ENCODE data around the gene CDC20B. TPM values are rescaled to one million over a fixed set of nuclear protein-coding genes. Genes with fewer than 3 reads are reported as not detected.

CDC20B gene
- total and polyA plus RNA-seq, 2 experiments from 2014 or later: not detected

DNA sequence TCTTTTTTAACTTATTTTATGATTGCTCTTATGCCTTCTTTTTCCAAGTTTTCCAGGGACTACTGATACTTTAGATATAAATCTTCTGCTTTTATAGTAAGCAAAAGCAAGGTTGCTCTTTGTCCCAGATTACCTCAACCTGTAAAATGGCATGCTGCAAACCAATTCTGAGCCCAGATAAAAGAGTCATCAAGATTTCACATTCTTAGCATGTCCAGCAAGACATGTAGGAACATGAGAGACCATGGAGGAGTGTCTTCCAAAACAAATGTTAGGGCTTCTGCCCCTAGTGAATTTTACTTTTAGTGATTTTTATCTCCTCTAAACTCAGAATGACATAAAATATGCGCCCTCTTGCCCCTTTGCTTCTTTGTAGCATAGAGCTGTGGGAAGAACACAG lies 7.0 kb upstream of the CDC20B start:
- H3K9me2 ChIP-seq (ENCODE audit: insufficient read depth): no peaks in the 10 kb centered on the region
- H3K27ac ChIP-seq (ENCODE audit: low read depth): no peak overlapping the region
- no peak for DNase-seq (ENCODE audit: low spot score)
- no peaks in the 10 kb centered on the region for H3K36me3 Mint-ChIP-seq (ENCODE audit: low read depth)
- no peaks in the 10 kb centered on the region for H3K9me3 Mint-ChIP-seq
- H4K20me1 ChIP-seq (replicated peaks; ENCODE audit: insufficient read depth): peaks cover 6% of the 10 kb centered on the region; the same call in 1 of the 2 replicates
- no peak overlapping the region for H3K27ac Mint-ChIP-seq
- no peak for ATAC-seq
- H3K4me3 ChIP-seq: no peak overlapping the region
- H3K27me3 ChIP-seq (ENCODE audit: insufficient read depth): peaks cover 80% of the 10 kb centered on the region
- 0 out of 2 replicates have a peak, but pooled peaks cover 2% of the 10 kb centered on the region for H3F3A ChIP-seq (replicated peaks; ENCODE audit: low read depth)
- H3K27me3 Mint-ChIP-seq (ENCODE audit: insufficient read depth, low read depth, poor library complexity): peaks cover 33% of the 10 kb centered on the region
- no peak overlapping the region for H2AFZ ChIP-seq
- no peak for TF ChIP-seq EZH2phosphoT487 (IDR thresholded peaks at IDR 0.05; ENCODE audit: unreplicated experiment)
- TF ChIP-seq NANOG (IDR thresholded peaks at IDR 0.05; ENCODE audit: borderline replicate concordance): no peak
- no peak for TF ChIP-seq REST (IDR thresholded peaks at IDR 0.05; ENCODE audit: unreplicated experiment)
- TF ChIP-seq EZH2 (IDR thresholded peaks at IDR 0.05; ENCODE audit: low read depth, unreplicated experiment): no peak
- TF ChIP-seq POLR2AphosphoS5 (IDR thresholded peaks at IDR 0.05; ENCODE audit: low read depth): no peak
- no peak for TF ChIP-seq CTCF (conservative IDR thresholded peaks at IDR 0.05; ENCODE audit: low read depth in 2 of 2)
- no peak for TF ChIP-seq CREB1 (CRISPR knock-in tag; IDR thresholded peaks at IDR 0.05; ENCODE audit: low read depth)
- no peak for TF ChIP-seq STAT1 (IDR thresholded peaks at IDR 0.05; ENCODE audit: unreplicated experiment)
- TF ChIP-seq, protein P1, sequence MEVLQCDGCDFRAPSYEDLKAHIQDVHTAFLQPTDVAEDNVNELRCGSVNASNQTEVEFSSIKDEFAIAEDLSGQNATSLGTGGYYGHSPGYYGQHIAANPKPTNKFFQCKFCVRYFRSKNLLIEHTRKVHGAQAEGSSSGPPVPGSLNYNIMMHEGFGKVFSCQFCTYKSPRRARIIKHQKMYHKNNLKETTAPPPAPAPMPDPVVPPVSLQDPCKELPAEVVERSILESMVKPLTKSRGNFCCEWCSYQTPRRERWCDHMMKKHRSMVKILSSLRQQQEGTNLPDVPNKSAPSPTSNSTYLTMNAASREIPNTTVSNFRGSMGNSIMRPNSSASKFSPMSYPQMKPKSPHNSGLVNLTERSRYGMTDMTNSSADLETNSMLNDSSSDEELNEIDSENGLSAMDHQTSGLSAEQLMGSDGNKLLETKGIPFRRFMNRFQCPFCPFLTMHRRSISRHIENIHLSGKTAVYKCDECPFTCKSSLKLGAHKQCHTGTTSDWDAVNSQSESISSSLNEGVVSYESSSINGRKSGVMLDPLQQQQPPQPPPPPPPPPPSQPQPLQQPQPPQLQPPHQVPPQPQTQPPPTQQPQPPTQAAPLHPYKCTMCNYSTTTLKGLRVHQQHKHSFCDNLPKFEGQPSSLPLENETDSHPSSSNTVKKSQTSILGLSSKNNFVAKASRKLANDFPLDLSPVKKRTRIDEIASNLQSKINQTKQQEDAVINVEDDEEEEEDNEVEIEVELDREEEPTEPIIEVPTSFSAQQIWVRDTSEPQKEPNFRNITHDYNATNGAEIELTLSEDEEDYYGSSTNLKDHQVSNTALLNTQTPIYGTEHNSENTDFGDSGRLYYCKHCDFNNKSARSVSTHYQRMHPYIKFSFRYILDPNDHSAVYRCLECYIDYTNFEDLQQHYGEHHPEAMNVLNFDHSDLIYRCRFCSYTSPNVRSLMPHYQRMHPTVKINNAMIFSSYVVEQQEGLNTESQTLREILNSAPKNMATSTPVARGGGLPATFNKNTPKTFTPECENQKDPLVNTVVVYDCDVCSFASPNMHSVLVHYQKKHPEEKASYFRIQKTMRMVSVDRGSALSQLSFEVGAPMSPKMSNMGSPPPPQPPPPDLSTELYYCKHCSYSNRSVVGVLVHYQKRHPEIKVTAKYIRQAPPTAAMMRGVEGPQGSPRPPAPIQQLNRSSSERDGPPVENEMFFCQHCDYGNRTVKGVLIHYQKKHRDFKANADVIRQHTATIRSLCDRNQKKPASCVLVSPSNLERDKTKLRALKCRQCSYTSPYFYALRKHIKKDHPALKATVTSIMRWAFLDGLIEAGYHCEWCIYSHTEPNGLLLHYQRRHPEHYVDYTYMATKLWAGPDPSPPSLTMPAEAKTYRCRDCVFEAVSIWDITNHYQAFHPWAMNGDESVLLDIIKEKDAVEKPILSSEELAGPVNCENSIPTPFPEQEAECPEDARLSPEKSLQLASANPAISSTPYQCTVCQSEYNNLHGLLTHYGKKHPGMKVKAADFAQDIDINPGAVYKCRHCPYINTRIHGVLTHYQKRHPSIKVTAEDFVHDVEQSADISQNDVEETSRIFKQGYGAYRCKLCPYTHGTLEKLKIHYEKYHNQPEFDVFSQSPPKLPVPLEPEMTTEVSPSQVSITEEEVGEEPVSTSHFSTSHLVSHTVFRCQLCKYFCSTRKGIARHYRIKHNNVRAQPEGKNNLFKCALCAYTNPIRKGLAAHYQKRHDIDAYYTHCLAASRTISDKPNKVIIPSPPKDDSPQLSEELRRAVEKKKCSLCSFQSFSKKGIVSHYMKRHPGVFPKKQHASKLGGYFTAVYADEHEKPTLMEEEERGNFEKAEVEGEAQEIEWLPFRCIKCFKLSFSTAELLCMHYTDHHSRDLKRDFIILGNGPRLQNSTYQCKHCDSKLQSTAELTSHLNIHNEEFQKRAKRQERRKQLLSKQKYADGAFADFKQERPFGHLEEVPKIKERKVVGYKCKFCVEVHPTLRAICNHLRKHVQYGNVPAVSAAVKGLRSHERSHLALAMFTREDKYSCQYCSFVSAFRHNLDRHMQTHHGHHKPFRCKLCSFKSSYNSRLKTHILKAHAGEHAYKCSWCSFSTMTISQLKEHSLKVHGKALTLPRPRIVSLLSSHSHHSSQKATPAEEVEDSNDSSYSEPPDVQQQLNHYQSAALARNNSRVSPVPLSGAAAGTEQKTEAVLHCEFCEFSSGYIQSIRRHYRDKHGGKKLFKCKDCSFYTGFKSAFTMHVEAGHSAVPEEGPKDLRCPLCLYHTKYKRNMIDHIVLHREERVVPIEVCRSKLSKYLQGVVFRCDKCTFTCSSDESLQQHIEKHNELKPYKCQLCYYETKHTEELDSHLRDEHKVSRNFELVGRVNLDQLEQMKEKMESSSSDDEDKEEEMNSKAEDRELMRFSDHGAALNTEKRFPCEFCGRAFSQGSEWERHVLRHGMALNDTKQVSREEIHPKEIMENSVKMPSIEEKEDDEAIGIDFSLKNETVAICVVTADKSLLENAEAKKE (CRISPR knock-in tag; IDR thresholded peaks at IDR 0.05): no peak
- TF ChIP-seq ZNF331 (CRISPR knock-in tag; IDR thresholded peaks at IDR 0.05; ENCODE audit: low read depth): no peak
- TF ChIP-seq, protein P2, sequence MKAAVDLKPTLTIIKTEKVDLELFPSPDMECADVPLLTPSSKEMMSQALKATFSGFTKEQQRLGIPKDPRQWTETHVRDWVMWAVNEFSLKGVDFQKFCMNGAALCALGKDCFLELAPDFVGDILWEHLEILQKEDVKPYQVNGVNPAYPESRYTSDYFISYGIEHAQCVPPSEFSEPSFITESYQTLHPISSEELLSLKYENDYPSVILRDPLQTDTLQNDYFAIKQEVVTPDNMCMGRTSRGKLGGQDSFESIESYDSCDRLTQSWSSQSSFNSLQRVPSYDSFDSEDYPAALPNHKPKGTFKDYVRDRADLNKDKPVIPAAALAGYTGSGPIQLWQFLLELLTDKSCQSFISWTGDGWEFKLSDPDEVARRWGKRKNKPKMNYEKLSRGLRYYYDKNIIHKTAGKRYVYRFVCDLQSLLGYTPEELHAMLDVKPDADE (IDR thresholded peaks at IDR 0.05): no peak
- H3K4me2 ChIP-seq: no peak overlapping the region
- peaks cover 16% of the 10 kb centered on the region; the same call in 2 of the 3 replicates for H3K4me1 Mint-ChIP-seq
- H3K4me3 Mint-ChIP-seq: no peak overlapping the region
- H3K36me3 ChIP-seq (ENCODE audit: insufficient read depth): no peaks in the 10 kb centered on the region
- H3K4me1 ChIP-seq (ENCODE audit: insufficient read depth): peaks cover 12% of the 10 kb centered on the region; the same call in 1 of the 2 replicates
- no peaks in the 10 kb centered on the region for H3K79me2 ChIP-seq (replicated peaks; ENCODE audit: insufficient read depth)
